Mesendoderm (in vitro differentiated cells): ENCODE measurements around the gene ZBTB7C.

Experiments used
- DNase-seq: peaks from one replicate; pipeline ENCODE4 v3.0.0; 2013
- H2AK5ac ChIP-seq: 2 replicates; pipeline ENCODE4 v1.6.1; 2013; ENCODE audit warnings: low read length, inconsistent platforms
- H2BK120ac ChIP-seq: 2 replicates; pipeline ENCODE4 v1.6.1; 2013; ENCODE audit warnings: low read depth, mild to moderate bottlenecking, low read length, moderate library complexity, mixed read lengths
- H2BK15ac ChIP-seq: replicated peaks from 2 replicates; pipeline ENCODE4 v1.6.1; 2013; ENCODE audit warnings: low read depth, mild to moderate bottlenecking, moderate library complexity
- H2BK5ac ChIP-seq: 2 replicates; pipeline ENCODE4 v1.6.1; 2013; ENCODE audit warnings: low read length, inconsistent platforms
- H3K18ac ChIP-seq: 2 replicates; pipeline ENCODE4 v1.6.1; 2013; ENCODE audit warnings: mild to moderate bottlenecking, low read length, mixed read lengths
- H3K23ac ChIP-seq: one replicate; pipeline ENCODE4 v1.6.1; 2013; ENCODE audit warnings: low read length
- H3K27ac ChIP-seq: 2 replicates; pipeline ENCODE4 v1.5.1; 2013; ENCODE audit warnings: low read depth, mild to moderate bottlenecking, inconsistent platforms, low read length, moderate library complexity
- H3K27me3 ChIP-seq: 2 replicates; pipeline ENCODE4 v1.6.1; 2013; ENCODE audit warnings: low read length, control low read depth, mild to moderate bottlenecking, inconsistent platforms; ENCODE audit not compliant: insufficient read depth, poor library complexity
- H3K36me3 ChIP-seq: 2 replicates; pipeline ENCODE4 v1.6.1; 2013; ENCODE audit warnings: low read length, inconsistent platforms; ENCODE audit not compliant: control insufficient read depth, insufficient read depth
- H3K4ac ChIP-seq: one replicate; pipeline ENCODE4 v1.6.1; 2013; ENCODE audit warnings: low read depth, mild to moderate bottlenecking, low read length, moderate library complexity
- H3K4me1 ChIP-seq: 2 replicates; pipeline ENCODE4 v1.6.1; 2013; ENCODE audit warnings: low read depth, low read length, inconsistent platforms; ENCODE audit not compliant: control insufficient read depth
- H3K4me2 ChIP-seq: 2 replicates; pipeline ENCODE4 v1.6.1; 2013; ENCODE audit warnings: low read length
- H3K4me3 ChIP-seq: 2 replicates; pipeline ENCODE4 v1.5.1; 2013; ENCODE audit warnings: mild to moderate bottlenecking, low read length
- H3K56ac ChIP-seq: one replicate; pipeline ENCODE4 v1.6.1; 2013; ENCODE audit warnings: low read length
- H3K79me1 ChIP-seq: 2 replicates; pipeline ENCODE4 v1.6.1; 2013; ENCODE audit warnings: low read length, inconsistent platforms
- H3K79me2 ChIP-seq: 2 replicates; pipeline ENCODE4 v1.6.1; 2013; ENCODE audit warnings: mild to moderate bottlenecking, low read length; ENCODE audit not compliant: control insufficient read depth, insufficient read depth
- H3K9ac ChIP-seq: 2 replicates; pipeline ENCODE4 v1.6.1; 2013; ENCODE audit warnings: low read length, inconsistent platforms
- H4K5ac ChIP-seq: one replicate; pipeline ENCODE4 v1.6.1; 2013; ENCODE audit warnings: low read length
- H4K8ac ChIP-seq: one replicate; pipeline ENCODE4 v1.6.1; 2013; ENCODE audit warnings: low read depth, mild to moderate bottlenecking, control low read depth, low read length, moderate library complexity
- WGBS: extraction: QIAGEN DNeasy Blood & Tissue Kit; methylation state at CpG from one replicate; pipeline ENCODE4 v1.1.7; 2013; ENCODE audit warnings: low lambda C conversion rate, missing lambda C conversion rate; ENCODE audit not compliant: insufficient coverage; ENCODE audit errors: extremely low coverage; 5-methylcytosine and 5-hydroxymethylcytosine counted together

ZBTB7C gene

GRCh38 chr18:48051945-48052840 is 357.0 kb downstream of the ZBTB7C start:
- H3K4me1 ChIP-seq = peaks cover 5% of the 10 kb centered on the region
- no peak overlapping the region for H2BK5ac ChIP-seq
- no CpG with 5 or more reads among the region's 8 CpGs for WGBS
- no peak overlapping the region for H3K27ac ChIP-seq
- H3K4me2 ChIP-seq = no peak overlapping the region
- no peak overlapping the region for H3K9ac ChIP-seq
- H3K36me3 ChIP-seq = no peaks in the 10 kb centered on the region
- H3K27me3 ChIP-seq = no peaks in the 10 kb centered on the region
- H3K56ac ChIP-seq = no peak overlapping the region
- no peak overlapping the region for H2BK120ac ChIP-seq
- no peaks in the 10 kb centered on the region for H3K79me2 ChIP-seq
- no peak overlapping the region for H2AK5ac ChIP-seq
- no peak overlapping the region for H3K23ac ChIP-seq
- H4K8ac ChIP-seq = no peak overlapping the region
- no peaks in the 10 kb centered on the region for H3K79me1 ChIP-seq
- H3K4ac ChIP-seq = no peak overlapping the region
- no peak for DNase-seq
- no peak overlapping the region for H3K4me3 ChIP-seq
- no peak overlapping the region for H3K18ac ChIP-seq
- no peak overlapping the region for H2BK15ac ChIP-seq
- H4K5ac ChIP-seq = no peak overlapping the region

- Histone ChIP-seq H3K9ac (no peak overlapping the region), H4K5ac (no peak overlapping the region), H2AK5ac (no peak overlapping the region), H3K79me2 (no peaks in the 10 kb centered on the region), H2BK5ac (no peak overlapping the region), H3K79me1 (no peaks in the 10 kb centered on the region), H3K4me3 (no peak overlapping the region), H3K18ac (no peak overlapping the region), H3K4ac (no peak overlapping the region), H3K27me3 (no peaks in the 10 kb centered on the region), H3K4me1 (peaks cover 5% of the 10 kb centered on the region), H2BK120ac (no peak overlapping the region), H3K36me3 (no peaks in the 10 kb centered on the region), H3K4me2 (no peak overlapping the region), H4K8ac (no peak overlapping the region), H3K56ac (no peak overlapping the region), H3K23ac (no peak overlapping the region), H3K27ac (no peak overlapping the region), H2BK15ac (no peak overlapping the region)
- no CpG with 5 or more reads among the region's 7 CpGs for WGBS
- DNase-seq = no peak
Measured at GRCh38 chr18:48050176-48050575, 359.0 kb downstream of the ZBTB7C start.

GRCh38 chr18:48049757-48050156 is 359.4 kb downstream of the ZBTB7C start:
- Histone ChIP-seq H2BK15ac (no peak overlapping the region), H3K56ac (no peak overlapping the region), H2BK5ac (no peak overlapping the region), H3K4me2 (no peak overlapping the region), H3K23ac (no peak overlapping the region), H3K36me3 (no peaks in the 10 kb centered on the region), H3K4me3 (no peak overlapping the region), H4K5ac (no peak overlapping the region), H3K27ac (no peak overlapping the region), H3K4ac (no peak overlapping the region), H3K27me3 (no peaks in the 10 kb centered on the region), H2AK5ac (no peak overlapping the region), H3K4me1 (peaks cover 5% of the 10 kb centered on the region), H3K79me1 (no peaks in the 10 kb centered on the region), H3K79me2 (no peaks in the 10 kb centered on the region), H3K9ac (no peak overlapping the region), H3K18ac (no peak overlapping the region), H4K8ac (no peak overlapping the region), H2BK120ac (no peak overlapping the region)
- WGBS = no CpG with 5 or more reads among the region's 5 CpGs
- no peak for DNase-seq

GRCh38 chr18:48048251-48048650 is 360.9 kb downstream of the ZBTB7C start:
- Histone ChIP-seq H2BK5ac (no peak overlapping the region), H3K23ac (no peak overlapping the region), H3K79me1 (no peaks in the 10 kb centered on the region), H3K4me1 (no peaks in the 10 kb centered on the region), H3K79me2 (no peaks in the 10 kb centered on the region), H3K27me3 (no peaks in the 10 kb centered on the region), H2BK15ac (no peak overlapping the region), H3K27ac (no peak overlapping the region), H3K4me2 (no peak overlapping the region), H3K56ac (no peak overlapping the region), H3K36me3 (no peaks in the 10 kb centered on the region), H3K18ac (no peak overlapping the region), H4K5ac (no peak overlapping the region), H2AK5ac (no peak overlapping the region), H3K4ac (no peak overlapping the region), H3K9ac (no peak overlapping the region), H3K4me3 (no peak overlapping the region), H2BK120ac (no peak overlapping the region), H4K8ac (no peak overlapping the region)
- no CpG with 5 or more reads among the region's 3 CpGs for WGBS
- no peak for DNase-seq

- Histone ChIP-seq H3K27ac (no peak overlapping the region), H3K4me2 (no peak overlapping the region), H3K79me1 (no peaks in the 10 kb centered on the region), H3K56ac (no peak overlapping the region), H3K4me3 (no peak overlapping the region), H4K8ac (no peak overlapping the region), H3K4ac (no peak overlapping the region), H2BK15ac (no peak overlapping the region), H2AK5ac (no peak overlapping the region), H3K9ac (no peak overlapping the region), H3K18ac (no peak overlapping the region), H4K5ac (no peak overlapping the region), H3K36me3 (no peaks in the 10 kb centered on the region), H3K23ac (no peak overlapping the region), H3K4me1 (no peaks in the 10 kb centered on the region), H2BK120ac (no peak overlapping the region), H2BK5ac (no peak overlapping the region), H3K27me3 (no peaks in the 10 kb centered on the region), H3K79me2 (no peaks in the 10 kb centered on the region)
- WGBS = no CpG with 5 or more reads among the region's 5 CpGs
- DNase-seq = no peak
Measured at GRCh38 chr18:48046843-48047242, 362.3 kb downstream of the ZBTB7C start.

- Histone ChIP-seq H3K4ac (no peak overlapping the region), H2BK15ac (no peak overlapping the region), H3K18ac (no peak overlapping the region), H3K4me1 (no peaks in the 10 kb centered on the region), H2BK5ac (no peak overlapping the region), H3K23ac (no peak overlapping the region), H3K9ac (no peak overlapping the region), H3K79me1 (no peaks in the 10 kb centered on the region), H4K8ac (no peak overlapping the region), H3K4me3 (no peak overlapping the region), H3K27me3 (no peaks in the 10 kb centered on the region), H3K36me3 (no peaks in the 10 kb centered on the region), H3K79me2 (no peaks in the 10 kb centered on the region), H3K27ac (no peak overlapping the region), H3K4me2 (no peak overlapping the region), H3K56ac (no peak overlapping the region), H2AK5ac (no peak overlapping the region), H4K5ac (no peak overlapping the region), H2BK120ac (no peak overlapping the region)
- DNase-seq = no peak
- WGBS = no CpG with 5 or more reads among the region's 2 CpGs
Measured at GRCh38 chr18:48045744-48046143, 363.4 kb downstream of the ZBTB7C start.
